GM21723 (cell line): Measurements from ENCODE around the gene YJEFN3.

Experiments used
- ATAC-seq: cut with Tn5 transposase; IDR thresholded peaks from one replicate; pipeline ENCODE4 v1.9.1; 2021; ENCODE audit warnings: mild to moderate bottlenecking, moderate library complexity; ENCODE audit not compliant: unreplicated experiment

YJEFN3 gene

DNA sequence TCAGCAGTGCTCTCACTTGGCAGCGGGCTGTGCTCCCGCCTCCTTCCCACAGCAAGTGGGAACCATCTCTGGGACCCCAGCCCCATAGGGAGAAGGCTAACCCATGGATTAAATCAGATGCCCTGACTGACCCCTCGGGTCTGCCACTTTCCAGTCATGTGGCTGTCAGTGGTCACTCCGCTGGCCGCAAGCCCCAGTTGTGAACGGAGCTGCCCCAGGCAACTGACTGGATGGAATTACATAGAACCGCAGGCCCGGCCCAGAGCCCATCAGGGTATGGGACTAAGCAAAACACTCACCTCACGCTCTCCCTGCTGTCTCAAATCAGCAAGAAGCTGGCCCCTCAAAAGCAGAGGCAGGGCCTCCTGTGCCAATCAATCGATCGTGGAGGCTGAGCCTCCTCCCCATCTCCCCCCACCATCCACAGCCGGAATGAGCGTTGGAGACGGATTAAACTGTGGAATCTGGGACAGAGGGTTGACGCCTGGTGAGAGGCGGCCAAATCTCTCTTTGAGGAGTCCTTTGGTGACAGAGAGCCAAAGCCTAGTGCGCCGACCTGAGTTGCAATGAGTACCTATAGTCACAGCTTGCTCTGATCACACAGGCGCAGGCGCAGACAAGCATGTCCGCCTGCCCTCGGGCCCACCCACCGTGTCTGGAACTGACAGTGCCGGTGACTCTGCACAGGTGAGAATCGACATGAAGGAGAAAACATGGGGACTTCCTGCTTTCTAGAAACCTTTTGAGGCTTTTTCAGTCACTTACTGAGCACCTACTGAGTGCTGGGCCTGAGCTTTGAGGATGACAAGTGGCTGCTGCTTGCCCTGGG, 51.0 kb downstream of the YJEFN3 start:
- no peak for ATAC-seq

DNA sequence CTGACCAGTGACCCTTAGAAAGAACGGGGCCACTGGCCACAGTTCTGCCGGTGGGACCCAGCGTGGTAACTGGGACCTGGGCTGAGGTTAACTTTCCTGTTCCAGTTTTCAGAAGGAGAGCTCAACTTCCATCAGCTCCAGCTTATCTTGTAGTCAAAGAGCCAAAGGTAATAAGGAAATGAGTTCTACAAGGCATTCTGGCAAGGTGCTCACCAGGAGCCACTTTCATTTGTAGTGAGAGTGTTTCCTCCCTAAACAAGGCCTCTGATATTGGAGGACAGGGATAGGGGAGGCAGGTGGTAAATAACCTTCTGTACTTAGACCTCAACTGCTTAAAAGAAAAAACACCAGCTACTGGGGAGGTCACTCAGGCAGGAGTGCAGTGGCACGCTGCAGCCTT, 51.7 kb downstream of the YJEFN3 start:
- no peak for ATAC-seq

GRCh38 chr19:19581391-19581790, 52.7 kb downstream of the YJEFN3 start:
- ATAC-seq = no peak

DNA sequence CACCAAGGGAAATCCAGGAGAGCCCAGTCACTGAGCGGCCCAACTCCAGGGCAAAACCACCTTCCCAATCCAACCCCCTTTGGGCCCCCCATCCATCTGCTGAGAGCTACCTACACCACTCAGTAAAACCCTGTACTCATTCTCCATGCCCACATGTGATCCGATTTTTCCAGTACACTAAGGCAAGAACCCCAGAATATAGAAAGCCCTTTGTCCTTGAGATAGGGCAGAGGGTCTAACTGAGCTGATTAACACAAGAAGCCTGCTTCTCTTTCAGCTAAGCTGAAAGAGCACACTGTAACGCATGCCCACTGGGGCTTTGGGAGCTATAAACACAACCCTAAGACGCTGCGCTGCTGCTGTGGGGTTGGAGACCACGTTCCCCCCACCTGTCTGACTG, 53.8 kb downstream of the YJEFN3 start:
- ATAC-seq = no peak

DNA sequence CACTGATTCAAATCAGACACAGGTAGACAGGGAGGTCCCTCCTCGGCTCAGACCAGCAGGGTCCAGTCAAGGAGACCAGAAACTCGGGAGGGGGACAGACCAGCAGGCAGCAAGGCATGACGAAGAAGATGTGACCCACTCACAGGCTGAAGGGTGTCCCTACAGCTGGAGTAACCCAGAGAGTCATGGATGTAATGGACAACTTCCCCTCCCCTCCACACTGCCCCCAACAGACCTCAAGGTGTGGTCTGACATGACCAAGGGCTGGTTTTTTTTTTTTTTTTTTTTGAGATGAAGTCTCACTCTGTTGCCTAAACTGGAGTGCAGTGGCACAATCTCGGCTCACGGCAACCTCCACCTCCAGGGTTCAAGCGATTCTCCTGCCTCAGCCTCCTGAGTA, 55.6 kb downstream of the YJEFN3 start:
- no peak for ATAC-seq
